Mononuclear cell (primary cell): Measurements from ENCODE around the gene POTEF. TPM values are rescaled to one million over a fixed set of nuclear protein-coding genes. Genes with fewer than 3 reads are reported as not detected.
"Not testable (repeated sequence)": the region's sequence is repeated elsewhere in the genome, so short reads cannot be mapped to it uniquely, and the experiment has no call there.

Experiments
- H3K27me3 ChIP-seq: 2 replicates; pipeline ENCODE4 v1.6.0; 2011; ENCODE audit warnings: low read length, control low read depth; ENCODE audit not compliant: insufficient read depth
- H3K4me1 ChIP-seq: 2 replicates; pipeline ENCODE4 v1.5.1; 2011; ENCODE audit warnings: mild to moderate bottlenecking, low read length, control low read depth; ENCODE audit not compliant: insufficient read depth
- H3K4me3 ChIP-seq: 2 replicates; pipeline ENCODE4 v1.5.1; 2011; ENCODE audit warnings: mild to moderate bottlenecking, low read length, moderate library complexity
- H3K9me3 ChIP-seq: 2 replicates; pipeline ENCODE4 v1.5.1; 2011; ENCODE audit warnings: low read depth, mild to moderate bottlenecking, control low read depth, low read length
- total RNA-seq: library from RNA; depleted of rRNA; stranded (reverse); fragments of >200 nt; gene quantifications from one replicate; pipeline ENCODE4 v1.2.3, GENCODE V29; 2012

The POTEF gene
- not detected for total RNA-seq

GRCh38 chr2:130129120-130129829 is at the start of gene POTEF:
POTEF (minus strand) TSS chr2:130129222; CDS start chr2:130120515, 8,707 bp downstream.
- H3K4me1 ChIP-seq, H3K9me3 ChIP-seq, H3K27me3 ChIP-seq, H3K4me3 ChIP-seq: not testable (repeated sequence)

DNA sequence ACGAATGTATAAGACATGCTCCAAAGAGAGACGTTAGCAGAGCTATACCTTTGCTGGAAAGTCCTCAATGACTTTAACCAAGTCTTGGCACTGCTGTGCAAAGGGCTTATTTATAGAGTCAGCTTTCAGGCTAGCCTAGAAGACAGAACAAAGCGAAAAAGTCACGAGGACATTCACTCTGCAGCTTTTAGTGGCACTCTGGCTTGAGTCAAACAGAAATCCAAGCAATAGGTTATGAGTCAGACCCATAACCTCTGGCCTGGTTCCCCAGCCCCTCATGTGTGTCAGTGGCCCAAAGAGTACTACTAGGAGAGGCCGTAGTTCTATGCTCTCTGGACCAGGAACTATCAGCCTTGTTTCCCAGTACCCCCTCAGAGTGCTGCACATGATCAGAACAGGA is 45.8 kb upstream of the POTEF start:
- H3K9me3 ChIP-seq, H3K4me1 ChIP-seq, H3K4me3 ChIP-seq, H3K27me3 ChIP-seq: not testable (repeated sequence)

DNA sequence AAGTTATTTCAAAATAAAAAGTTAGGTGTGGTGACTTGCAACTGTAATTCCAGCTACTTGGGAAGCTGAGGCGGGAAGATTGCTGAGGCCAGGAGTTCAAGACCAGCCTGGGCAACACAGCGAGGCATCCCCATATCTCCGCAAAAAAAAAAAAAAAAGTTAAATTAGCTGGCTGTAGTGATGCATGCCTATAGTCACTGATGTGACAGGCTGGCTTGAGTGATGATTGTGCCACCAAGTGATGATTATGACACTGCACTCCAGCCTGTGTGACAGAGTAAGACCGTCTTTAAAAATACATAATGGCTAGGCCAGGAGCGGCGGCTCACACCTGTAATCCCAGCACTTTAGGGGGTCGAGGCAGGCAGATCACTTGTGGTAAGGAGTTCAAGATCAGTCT is 40.9 kb upstream of the POTEF start:
- H3K27me3 ChIP-seq: no peaks in the 10 kb centered on the region
- no peak overlapping the region for H3K4me3 ChIP-seq
- no peaks in the 10 kb centered on the region for H3K9me3 ChIP-seq
- H3K4me1 ChIP-seq: no peaks in the 10 kb centered on the region

DNA sequence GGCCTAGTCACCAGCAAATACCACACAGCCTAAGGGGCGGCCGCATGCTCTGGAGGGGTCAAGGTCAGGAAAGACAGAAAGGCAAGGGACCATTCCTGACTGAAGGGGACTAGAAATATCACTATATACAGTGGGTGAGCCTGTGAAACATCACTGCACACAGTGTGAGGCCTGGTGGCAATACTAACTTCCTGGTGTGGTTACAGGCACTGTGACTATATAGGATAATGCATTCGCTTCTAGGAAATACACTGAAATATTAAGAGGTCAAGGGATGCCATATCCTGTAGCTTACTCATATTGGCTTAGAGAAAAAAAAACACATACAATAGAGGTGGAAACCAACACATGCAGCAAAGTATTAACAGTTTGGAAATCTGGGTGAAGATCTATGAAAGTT is 40.1 kb upstream of the POTEF start:
- H3K4me1 ChIP-seq, H3K9me3 ChIP-seq, H3K27me3 ChIP-seq, H3K4me3 ChIP-seq: not testable (repeated sequence)

DNA sequence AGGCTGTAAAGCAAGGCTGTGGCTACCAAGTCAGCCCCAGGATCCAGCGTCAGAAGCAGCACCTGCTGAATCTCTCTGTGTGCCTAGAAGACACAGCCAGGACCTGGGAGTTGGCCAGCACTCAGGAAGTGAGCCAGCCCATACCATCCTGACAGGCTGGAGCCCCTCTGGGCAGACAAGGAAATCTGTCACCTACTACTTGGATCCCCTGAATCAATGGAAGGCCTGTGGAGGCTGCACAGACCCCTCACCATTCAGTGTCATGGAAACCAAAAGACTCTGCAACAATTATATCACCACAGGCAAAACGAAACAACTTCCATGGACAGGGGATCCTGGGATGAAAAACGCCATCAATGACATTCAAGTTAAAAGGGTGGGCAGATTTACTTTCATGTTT is 37.6 kb upstream of the POTEF start:
- not testable (repeated sequence) for H3K4me1 ChIP-seq, H3K4me3 ChIP-seq, H3K9me3 ChIP-seq, H3K27me3 ChIP-seq

DNA sequence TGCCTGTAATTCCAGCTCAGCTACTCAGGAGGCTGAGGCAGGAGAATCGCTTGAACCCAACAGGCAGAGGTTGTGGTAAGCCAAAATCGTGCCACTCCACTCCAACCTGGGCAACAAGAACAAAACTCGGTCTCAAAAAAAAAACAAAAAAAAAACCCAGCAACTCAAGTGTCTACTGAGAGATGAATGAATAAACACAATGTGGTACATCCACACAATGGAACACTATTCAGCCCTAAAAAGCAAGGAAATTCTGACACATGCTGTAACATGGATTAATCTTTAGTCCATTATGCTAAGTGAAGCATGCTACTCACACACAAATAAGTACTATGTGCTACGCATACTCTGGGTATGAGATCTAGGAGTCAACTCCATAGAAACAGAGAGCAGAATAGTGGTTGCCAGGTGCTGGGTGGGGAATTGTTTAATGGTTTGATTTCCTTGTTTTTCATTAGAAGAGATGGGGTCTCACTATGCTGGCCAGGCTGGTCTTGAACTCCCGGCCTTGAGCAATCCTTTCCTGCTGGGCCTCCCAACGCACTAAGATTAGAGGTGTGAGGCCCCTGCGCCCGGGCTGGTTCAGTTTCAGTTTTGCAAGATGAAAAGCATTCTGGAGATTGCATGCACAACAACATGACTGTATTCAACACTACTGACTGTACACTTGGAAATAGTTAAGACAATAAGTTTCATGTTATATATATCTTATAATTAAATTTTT is 36.4 kb upstream of the POTEF start:
- H3K27me3 ChIP-seq: no peaks in the 10 kb centered on the region
- H3K9me3 ChIP-seq: no peaks in the 10 kb centered on the region
- no peak overlapping the region for H3K4me3 ChIP-seq
- H3K4me1 ChIP-seq: no peaks in the 10 kb centered on the region

DNA sequence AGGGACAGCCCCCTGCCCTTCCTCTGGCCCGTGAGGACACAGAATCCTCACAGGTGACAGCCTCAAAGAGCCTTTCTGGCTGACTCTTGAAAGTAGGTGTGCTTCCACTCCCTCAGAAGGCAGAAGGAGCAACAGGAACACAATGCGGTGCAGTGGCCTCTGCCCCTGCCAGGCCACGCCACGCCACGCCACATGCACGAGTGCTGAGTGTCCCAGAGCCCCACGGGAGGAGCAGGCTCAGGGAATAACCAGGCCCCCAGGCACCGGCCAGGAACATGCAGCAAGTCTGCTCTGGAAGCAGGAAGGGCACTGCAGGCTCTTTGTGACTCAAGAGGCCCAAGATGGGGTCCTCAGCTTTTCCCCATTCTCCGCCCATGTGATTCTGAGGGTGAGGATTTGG is 33.9 kb upstream of the POTEF start:
- Histone ChIP-seq H3K9me3 (no peaks in the 10 kb centered on the region), H3K27me3 (no peaks in the 10 kb centered on the region), H3K4me1 (peaks cover 9% of the 10 kb centered on the region), H3K4me3 (no peak overlapping the region)

DNA sequence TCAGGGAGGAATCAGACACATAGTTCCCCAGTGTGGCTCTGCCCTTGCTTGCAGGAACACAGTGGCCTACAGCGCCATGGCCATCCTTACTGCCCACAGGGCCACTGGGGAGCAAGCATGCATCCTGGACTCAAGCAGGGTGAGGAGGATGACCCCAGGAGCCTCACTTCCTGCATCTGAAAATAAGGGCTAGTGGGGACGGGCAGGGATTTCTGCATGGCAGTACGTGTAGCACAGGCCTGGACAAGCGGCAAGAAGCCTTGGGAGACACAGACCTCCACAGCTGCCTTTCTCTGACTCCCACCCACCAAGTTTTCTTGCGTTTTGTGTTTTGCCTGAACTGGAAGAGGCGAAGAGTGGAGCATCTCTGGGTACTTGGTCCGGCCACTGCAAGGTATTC is 33.5 kb upstream of the POTEF start:
- H3K4me3 ChIP-seq, H3K9me3 ChIP-seq, H3K27me3 ChIP-seq, H3K4me1 ChIP-seq: not testable (repeated sequence)

- not testable (repeated sequence) for H3K4me1 ChIP-seq, H3K9me3 ChIP-seq, H3K4me3 ChIP-seq, H3K27me3 ChIP-seq
These were observed 32.0 kb upstream of the POTEF start for GRCh38 chr2:130160838-130161705.

DNA sequence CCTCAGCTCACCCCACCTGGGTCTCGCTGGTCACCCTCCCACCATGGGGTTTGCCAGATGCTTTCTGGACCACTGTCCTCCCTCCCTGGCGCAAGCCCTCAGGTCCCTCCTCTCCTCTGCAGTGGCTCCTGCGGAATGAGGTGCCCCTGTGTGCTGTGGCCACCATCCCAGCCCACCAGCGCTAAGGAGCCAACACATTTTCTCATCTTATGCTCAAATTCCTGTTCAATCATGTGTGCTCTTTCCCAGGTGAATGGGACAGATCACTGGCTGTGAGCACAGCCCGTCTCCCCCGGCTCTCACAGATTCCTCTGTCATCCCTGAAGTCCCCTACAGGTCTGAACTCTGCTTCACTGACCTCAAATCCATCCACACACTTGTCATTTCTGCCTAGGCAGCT is 31.1 kb upstream of the POTEF start:
- Histone ChIP-seq H3K4me1 (peaks cover 9% of the 10 kb centered on the region), H3K4me3 (no peak overlapping the region), H3K9me3 (no peaks in the 10 kb centered on the region), H3K27me3 (no peaks in the 10 kb centered on the region)

GRCh38 chr2:130159376-130159775 is 30.4 kb upstream of the POTEF start:
- not testable (repeated sequence) for H3K4me1 ChIP-seq, H3K27me3 ChIP-seq, H3K4me3 ChIP-seq, H3K9me3 ChIP-seq

- Histone ChIP-seq H3K4me3 (no peak overlapping the region), H3K9me3 (no peaks in the 10 kb centered on the region), H3K27me3 (no peaks in the 10 kb centered on the region), H3K4me1 (peaks cover 9% of the 10 kb centered on the region)
These were observed 29.6 kb upstream of the POTEF start for GRCh38 chr2:130158631-130159030.

- H3K4me1 ChIP-seq, H3K4me3 ChIP-seq, H3K27me3 ChIP-seq, H3K9me3 ChIP-seq: not testable (repeated sequence)
These were observed 28.9 kb upstream of the POTEF start for GRCh38 chr2:130157825-130158514.

GRCh38 chr2:130157354-130157753 is 28.3 kb upstream of the POTEF start:
- H3K27me3 ChIP-seq, H3K9me3 ChIP-seq, H3K4me1 ChIP-seq, H3K4me3 ChIP-seq: not testable (repeated sequence)

DNA sequence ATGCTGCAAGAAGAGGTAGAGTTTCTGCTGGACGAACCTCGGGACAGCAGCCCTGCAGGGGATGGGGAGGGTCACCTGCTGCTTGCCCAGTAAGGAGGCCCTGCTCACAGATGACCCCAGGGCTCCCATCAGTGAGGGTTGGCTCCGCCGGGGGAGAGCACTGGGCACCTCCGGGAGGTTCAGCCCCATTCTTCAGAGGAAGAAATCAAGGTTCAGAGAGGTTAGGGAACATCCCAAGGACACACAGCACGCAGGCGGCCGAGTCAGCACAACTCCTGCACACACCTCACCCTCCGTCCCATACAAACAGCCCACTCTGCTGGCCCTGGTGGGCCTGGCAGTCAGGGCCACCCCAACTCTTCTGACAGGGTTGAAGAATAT is 27.6 kb upstream of the POTEF start:
- no peaks in the 10 kb centered on the region for H3K9me3 ChIP-seq
- H3K4me1 ChIP-seq: peaks cover 9% of the 10 kb centered on the region
- H3K4me3 ChIP-seq: no peak overlapping the region
- no peaks in the 10 kb centered on the region for H3K27me3 ChIP-seq
